CD14-positive monocyte (primary cell): ENCODE measurements around the gene KCNG2. TPM values are rescaled to one million over a fixed set of nuclear protein-coding genes. Genes with fewer than 3 reads are reported as not detected.

ENCODE experiments used
- DNase-seq, 3 donors: peaks; one replicate each; pipeline ENCODE4 v3.0.0-alpha.2; 2011 to 2022
- H2AFZ ChIP-seq: 2 replicates; pipeline ENCODE4 v1.6.0; 2012; ENCODE audit warnings: mild to moderate bottlenecking, low read depth, low read length, inconsistent platforms; ENCODE audit not compliant: insufficient read depth, poor library complexity, severe bottlenecking
- H3K27ac ChIP-seq, 2 donors: 1 replicate in 1 of 2; 2 replicates in 1 of 2; pipeline ENCODE4 v1.5.1; 2012 to 2013; ENCODE audit warnings: low read length in 2 of 2, control low read depth in 1 of 2, inconsistent platforms in 1 of 2, low read depth in 1 of 2, mild to moderate bottlenecking in 1 of 2
- H3K27me3 ChIP-seq, 2 donors: one replicate each; pipeline versions ENCODE4 v1.6.0 to v1.6.1; 2011 to 2013; ENCODE audit warnings: low read length in 2 of 2; ENCODE audit not compliant: control insufficient read depth in 2 of 2, insufficient read depth in 2 of 2
- H3K36me3 ChIP-seq, 2 donors: replicated peaks in 1 of 2; 1 replicate in 1 of 2; 2 replicates in 1 of 2; pipeline versions ENCODE4 v1.5.1 to v1.6.1; 2012 to 2013; ENCODE audit warnings: low read length in 2 of 2, control low read depth in 1 of 2, inconsistent platforms in 1 of 2, mild to moderate bottlenecking in 1 of 2; ENCODE audit not compliant: insufficient read depth in 2 of 2, control insufficient read depth in 1 of 2
- H3K4me1 ChIP-seq, 2 donors: 1 replicate in 1 of 2; 2 replicates in 1 of 2; pipeline versions ENCODE4 v1.5.1 to v1.6.1; 2012 to 2013; ENCODE audit warnings: low read length in 2 of 2, control low read depth in 1 of 2, inconsistent platforms in 1 of 2, mild to moderate bottlenecking in 1 of 2, moderate library complexity in 1 of 2; ENCODE audit not compliant: insufficient read depth in 2 of 2, control insufficient read depth in 1 of 2
- H3K4me2 ChIP-seq: replicated peaks from 2 replicates; pipeline ENCODE3; 2012; ENCODE audit warnings: low read length, moderate library complexity, mild to moderate bottlenecking; ENCODE audit not compliant: poor library complexity, severe bottlenecking; ENCODE audit errors: extremely low read depth
- H3K4me3 ChIP-seq, 3 experiments: fragments of 200-600 bp in 1 of 3; sonication (generic) in 1 of 3; replicated peaks in 1 of 3; 1 replicate in 2 of 3; 2 replicates in 1 of 3; pipeline ENCODE4 v1.5.1; 2011 to 2013; ENCODE audit warnings: low read length in 3 of 3, mild to moderate bottlenecking in 3 of 3, control low read depth in 2 of 3, low read depth in 2 of 3, inconsistent platforms in 1 of 3, moderate library complexity in 1 of 3
- H3K79me2 ChIP-seq: 2 replicates; pipeline ENCODE4 v1.6.0; 2012; ENCODE audit warnings: mild to moderate bottlenecking, control low read depth, inconsistent platforms, low read length, moderate library complexity; ENCODE audit not compliant: insufficient read depth
- H3K9ac ChIP-seq: 2 replicates; pipeline ENCODE4 v1.6.0; 2017; ENCODE audit warnings: low read length, mild to moderate bottlenecking; ENCODE audit not compliant: insufficient read depth, poor library complexity, severe bottlenecking
- H3K9me3 ChIP-seq, 2 donors: replicated peaks in 1 of 2; 1 replicate in 1 of 2; 2 replicates in 1 of 2; pipeline versions ENCODE4 v1.5.1 to v1.6.1; 2012 to 2013; ENCODE audit warnings: low read length in 2 of 2, control low read depth in 1 of 2; ENCODE audit not compliant: control insufficient read depth in 1 of 2, insufficient read depth in 1 of 2
- H4K20me1 ChIP-seq: 2 replicates; pipeline ENCODE4 v1.6.0; 2012; ENCODE audit warnings: mild to moderate bottlenecking, low read length, control low read depth, moderate library complexity; ENCODE audit not compliant: insufficient read depth
- H3K27ac Mint-ChIP-seq, 7 donors: one replicate each; pipeline ENCODE4 v1.8.0; 2020; ENCODE audit warnings: mild to moderate bottlenecking in 7 of 7, mixed read lengths in 7 of 7, moderate library complexity in 6 of 7, inconsistent platforms in 2 of 7
- H3K27me3 Mint-ChIP-seq, 3 donors: one replicate each; pipeline ENCODE4 v1.8.0; 2021 to 2022; ENCODE audit warnings: low read depth in 3 of 3, mild to moderate bottlenecking in 3 of 3, mixed read lengths in 3 of 3, moderate library complexity in 3 of 3, inconsistent platforms in 1 of 3
- H3K36me3 Mint-ChIP-seq, 2 donors: one replicate each; pipeline ENCODE4 v1.8.0; 2020; ENCODE audit warnings: mixed read lengths in 2 of 2, inconsistent platforms in 1 of 2, mild to moderate bottlenecking in 1 of 2
- H3K4me1 Mint-ChIP-seq: one replicate; pipeline ENCODE4 v1.8.0; 2020; ENCODE audit warnings: mild to moderate bottlenecking, mixed read lengths
- H3K4me3 Mint-ChIP-seq, 2 donors: one replicate each; pipeline ENCODE4 v1.8.0; 2020; ENCODE audit warnings: mild to moderate bottlenecking in 2 of 2, mixed read lengths in 2 of 2, moderate library complexity in 1 of 2
- H3K9me3 Mint-ChIP-seq, 7 donors: one replicate each; pipeline ENCODE4 v1.8.0; 2020 to 2022; ENCODE audit warnings: mixed read lengths in 7 of 7, mild to moderate bottlenecking in 6 of 7, moderate library complexity in 6 of 7, inconsistent platforms in 2 of 7
- CTCF ChIP-seq: fragments of 200-600 bp; IDR thresholded peaks from one replicate; pipeline ENCODE4 v1.8.0; 2022; ENCODE audit warnings: antibody characterized with exemption, mild to moderate bottlenecking
- WGBS: methylation state at CpG from one replicate; pipeline ENCODE4 v1.1.5; 2013; ENCODE audit warnings: missing lambda C conversion rate; ENCODE audit not compliant: insufficient coverage; 5-methylcytosine and 5-hydroxymethylcytosine counted together
- intact Hi-C, 2 donors: fragments of 100-400 bp; cut with micrococcal nuclease; formaldehyde crosslinking; loops; one replicate each; pipeline versions ENCODE4 v1.15.0 to v1.15.1; 2023
- polyA plus RNA-seq, 3 donors: library from polyadenylated mRNA; depleted of rRNA in 1 of 3; unstranded in 2 of 3; stranded (reverse) in 1 of 3; fragments of 300-500 nt in 2 of 3; fragments of >200 nt in 1 of 3; fragmentation: Illumina TruSeq in 2 of 3; gene quantifications; 1 replicate in 2 of 3; 2 replicates in 1 of 3; pipeline ENCODE4 v1.2.3, GENCODE V29; 2012 to 2021

KCNG2 gene
- polyA plus RNA-seq, 3 donors, result 0.04 TPM; not detected in 2

- Histone ChIP-seq H2AFZ (no peak overlapping the region), H4K20me1 (no peaks in the 10 kb centered on the region), H3K9me3 (peaks cover 5 to 21% of the 10 kb centered on the region in 2 donors), H3K9ac (no peak overlapping the region), H3K79me2 (no peaks in the 10 kb centered on the region), H3K27ac (no peak overlapping the region), H3K36me3 (no peaks in the 10 kb centered on the region), H3K4me1 (no peaks in the 10 kb centered on the region), H3K4me2 (no peak overlapping the region), H3K27me3 (no peaks in the 10 kb centered on the region), H3K4me3 (no peak overlapping the region)
- peaks cover 4 to 21% (median 18%) of the 10 kb centered on the region in 7 donors for H3K9me3 Mint-ChIP-seq
- no peaks in the 10 kb centered on the region for H3K36me3 Mint-ChIP-seq
- 86% methylated on average over 30 of the region's 31 CpGs for WGBS
- peaks cover 3 to 8% (median 4%) of the 10 kb centered on the region in 3 donors for H3K27me3 Mint-ChIP-seq
- no peak for DNase-seq
- H3K4me1 Mint-ChIP-seq, result no peaks in the 10 kb centered on the region
- no peak overlapping the region for H3K4me3 Mint-ChIP-seq
- intact Hi-C loops, result loop anchor here in 1 of 2 donors (10.0 kb wide), 1 partner anchor 65 kb away; no protein-coding TSS in a partner anchor
- no peak for TF ChIP-seq CTCF
- H3K27ac Mint-ChIP-seq, result no peak overlapping the region
Observed at GRCh38 chr18:79769698-79770500, 27.8 kb upstream of the KCNG2 start.

GRCh38 chr18:79770501-79770815, 27.3 kb upstream of the KCNG2 start:
- no peak overlapping the region for H3K9ac ChIP-seq
- no peak for TF ChIP-seq CTCF
- H2AFZ ChIP-seq, result no peak overlapping the region
- H3K27ac ChIP-seq, result no peak overlapping the region
- H3K4me3 ChIP-seq, result no peak overlapping the region
- H3K9me3 Mint-ChIP-seq, result peaks cover 4 to 21% (median 18%) of the 10 kb centered on the region in 7 donors
- H3K4me2 ChIP-seq, result no peak overlapping the region
- no peaks in the 10 kb centered on the region for H3K27me3 ChIP-seq
- DNase-seq, result no peak
- peaks cover 5 to 21% of the 10 kb centered on the region in 2 donors for H3K9me3 ChIP-seq
- H3K36me3 ChIP-seq, result no peaks in the 10 kb centered on the region
- no peaks in the 10 kb centered on the region for H4K20me1 ChIP-seq
- peaks cover 3 to 8% (median 4%) of the 10 kb centered on the region in 3 donors for H3K27me3 Mint-ChIP-seq
- H3K27ac Mint-ChIP-seq, result no peak overlapping the region
- H3K36me3 Mint-ChIP-seq, result no peaks in the 10 kb centered on the region
- 87% methylated on average over 6 of the region's 11 CpGs for WGBS
- H3K4me1 Mint-ChIP-seq, result no peaks in the 10 kb centered on the region
- H3K4me3 Mint-ChIP-seq, result no peak overlapping the region
- intact Hi-C loops, result loop anchor here in 1 of 2 donors (10.0 kb wide), 1 partner anchor 64 kb away; no protein-coding TSS in a partner anchor
- H3K79me2 ChIP-seq, result no peaks in the 10 kb centered on the region
- H3K4me1 ChIP-seq, result no peaks in the 10 kb centered on the region
